ENCODE results near the gene ABCG4.

The ABCG4 gene

GRCh38 chr11:119173453-119173852 is 24.6 kb downstream of the ABCG4 start:
- TF ChIP-seq SIN3A (IDR thresholded peaks at IDR 0.05; ENCODE audit: borderline replicate concordance, insufficient read depth, low read length) (no peak), TAF1 (IDR thresholded peaks at IDR 0.05; ENCODE audit: borderline replicate concordance, insufficient read depth, low read length) (no peak), POLR2AphosphoS5 (IDR thresholded peaks at IDR 0.05; ENCODE audit: low read depth, low read length) (no peak)

GRCh38 chr11:119175493-119176077 is 26.7 kb downstream of the ABCG4 start:
- no peak for TF ChIP-seq POLR2AphosphoS5 (IDR thresholded peaks at IDR 0.05; ENCODE audit: low read depth, low read length)
- no peak for TF ChIP-seq REST (IDR thresholded peaks at IDR 0.05; ENCODE audit: insufficient read depth in 1 of 2, low read depth in 2 of 2, low read length in 2 of 2)
- TF ChIP-seq FOXP2 (optimal IDR thresholded peaks at IDR 0.05; ENCODE audit: borderline replicate concordance, extremely low read depth, extremely low read length, insufficient read depth), result no peak
- TF ChIP-seq TAF1 (IDR thresholded peaks at IDR 0.05; ENCODE audit: borderline replicate concordance, insufficient read depth, low read length), result no peak
- no peak for TF ChIP-seq SIN3A (IDR thresholded peaks at IDR 0.05; ENCODE audit: borderline replicate concordance, insufficient read depth, low read length)

GRCh38 chr11:119178166-119178680 is 29.4 kb downstream of the ABCG4 start:
- TF ChIP-seq TAF1 (IDR thresholded peaks at IDR 0.05; ENCODE audit: borderline replicate concordance, insufficient read depth, low read length) (no peak), SIN3A (IDR thresholded peaks at IDR 0.05; ENCODE audit: borderline replicate concordance, insufficient read depth, low read length) (no peak), REST (IDR thresholded peaks at IDR 0.05; ENCODE audit: insufficient read depth in 1 of 2, low read depth in 2 of 2, low read length in 2 of 2) (no peak), POLR2AphosphoS5 (IDR thresholded peaks at IDR 0.05; ENCODE audit: low read depth, low read length) (no peak), FOXP2 (optimal IDR thresholded peaks at IDR 0.05; ENCODE audit: borderline replicate concordance, extremely low read depth, extremely low read length, insufficient read depth) (no peak)

GRCh38 chr11:119179342-119179741 is 30.5 kb downstream of the ABCG4 start:
- no peak for TF ChIP-seq SIN3A (IDR thresholded peaks at IDR 0.05; ENCODE audit: borderline replicate concordance, insufficient read depth, low read length)

GRCh38 chr11:119179983-119180382 is 31.1 kb downstream of the ABCG4 start:
- no peak for TF ChIP-seq FOXP2 (optimal IDR thresholded peaks at IDR 0.05; ENCODE audit: borderline replicate concordance, extremely low read depth, extremely low read length, insufficient read depth)
- no peak for TF ChIP-seq TAF1 (IDR thresholded peaks at IDR 0.05; ENCODE audit: borderline replicate concordance, insufficient read depth, low read length)
- no peak for TF ChIP-seq REST (IDR thresholded peaks at IDR 0.05; ENCODE audit: insufficient read depth in 1 of 2, low read depth in 2 of 2, low read length in 2 of 2)
- TF ChIP-seq POLR2AphosphoS5 (IDR thresholded peaks at IDR 0.05; ENCODE audit: low read depth, low read length), result no peak
- TF ChIP-seq SIN3A (IDR thresholded peaks at IDR 0.05; ENCODE audit: borderline replicate concordance, insufficient read depth, low read length), result no peak

- TF ChIP-seq POLR2AphosphoS5 (IDR thresholded peaks at IDR 0.05; ENCODE audit: low read depth, low read length) (no peak), TAF1 (IDR thresholded peaks at IDR 0.05; ENCODE audit: borderline replicate concordance, insufficient read depth, low read length) (no peak), FOXP2 (optimal IDR thresholded peaks at IDR 0.05; ENCODE audit: borderline replicate concordance, extremely low read depth, extremely low read length, insufficient read depth) (no peak), SIN3A (IDR thresholded peaks at IDR 0.05; ENCODE audit: borderline replicate concordance, insufficient read depth, low read length) (no peak), REST (IDR thresholded peaks at IDR 0.05; ENCODE audit: insufficient read depth in 1 of 2, low read depth in 2 of 2, low read length in 2 of 2) (no peak)
Measured at GRCh38 chr11:119180729-119181676, 32.2 kb downstream of the ABCG4 start.

Measured in PFSK-1 (cell line).